GM08714 (cell line): ENCODE measurements around the gene CGNL1.

Experiments
- H3K4me3 ChIP-seq: fragments of 200-500 bp; sonication (Bioruptor generic); 2 replicates; pipeline ENCODE4 v1.5.1; 2014; ENCODE audit warnings: mild to moderate bottlenecking, low read length, inconsistent platforms
- ZNF274 ChIP-seq: IDR thresholded peaks from 2 replicates; pipeline ENCODE4 v1.6.1; 2012; ENCODE audit warnings: mild to moderate bottlenecking, low read depth, low read length

CGNL1 gene

GRCh38 chr15:57375827-57376695, at the start of gene CGNL1:
CGNL1 (plus strand) TSS chr15:57376505; CDS start chr15:57438000, 61,495 bp downstream.
- H3K4me3 ChIP-seq: peak within 1 kb of the TSS; percentile 19; the same call in 1 of the 2 replicates
- TF ChIP-seq ZNF274: no peak

- no peak for TF ChIP-seq ZNF274
- H3K4me3 ChIP-seq: no peak overlapping the region
Measured at GRCh38 chr15:57327985-57328471, 48.3 kb upstream of the CGNL1 start.

GRCh38 chr15:57328479-57328878, 47.8 kb upstream of the CGNL1 start:
- no peak for TF ChIP-seq ZNF274
- H3K4me3 ChIP-seq: no peak overlapping the region

- no peak for TF ChIP-seq ZNF274
- no peak overlapping the region for H3K4me3 ChIP-seq
Measured at GRCh38 chr15:57328897-57329296, 47.4 kb upstream of the CGNL1 start.

- TF ChIP-seq ZNF274: no peak
- no peak overlapping the region for H3K4me3 ChIP-seq
Measured at GRCh38 chr15:57329582-57330367, 46.5 kb upstream of the CGNL1 start.

GRCh38 chr15:57330619-57331340, 45.5 kb upstream of the CGNL1 start:
- no peak for TF ChIP-seq ZNF274
- H3K4me3 ChIP-seq: no peak overlapping the region

- no peak for TF ChIP-seq ZNF274
- H3K4me3 ChIP-seq: no peak overlapping the region
Measured at GRCh38 chr15:57332326-57332725, 44.0 kb upstream of the CGNL1 start.

GRCh38 chr15:57333487-57333886, 42.8 kb upstream of the CGNL1 start:
- H3K4me3 ChIP-seq: no peak overlapping the region
- no peak for TF ChIP-seq ZNF274

- no peak overlapping the region for H3K4me3 ChIP-seq
- no peak for TF ChIP-seq ZNF274
Measured at GRCh38 chr15:57334257-57334656, 42.0 kb upstream of the CGNL1 start.

GRCh38 chr15:57335293-57335715, 41.0 kb upstream of the CGNL1 start:
- no peak for TF ChIP-seq ZNF274
- H3K4me3 ChIP-seq: no peak overlapping the region

GRCh38 chr15:57335719-57336118, 40.6 kb upstream of the CGNL1 start:
- no peak for TF ChIP-seq ZNF274
- H3K4me3 ChIP-seq: no peak overlapping the region

- TF ChIP-seq ZNF274: no peak
- no peak overlapping the region for H3K4me3 ChIP-seq
Measured at GRCh38 chr15:57337868-57338411, 38.4 kb upstream of the CGNL1 start.

- no peak overlapping the region for H3K4me3 ChIP-seq
- no peak for TF ChIP-seq ZNF274
Measured at GRCh38 chr15:57339321-57339720, 37.0 kb upstream of the CGNL1 start.
